ENCODE measurements around the gene TMEM178B. TPM values are rescaled to one million over a fixed set of nuclear protein-coding genes. Genes with fewer than 3 reads are reported as not detected.

Gene TMEM178B
- total and polyA plus RNA-seq, 10 of the 15 experiments (the other 5 are each of a cell fraction or from before 2014, with no cell fraction given): 0.01 to 1.1 (median 0.04) TPM; not detected in 2

- 12% methylated on average over 2 of the region's 2 CpGs for WGBS (ENCODE audit: insufficient coverage, insufficient replicate concordance, low lambda C conversion rate, missing lambda C conversion rate)
- CTCF ChIA-PET: interaction anchor here (0.8 kb wide), 1 partner anchor 484 kb away, joined by 3 read pairs; no protein-coding TSS in a partner anchor
- H2AFZ ChIP-seq (ENCODE audit: control insufficient read depth, low read depth, low read length): no peak overlapping the region
- no peak for TF ChIP-seq TCF3 (IDR thresholded peaks at IDR 0.05; ENCODE audit: borderline replicate concordance, insufficient read depth, low read depth, low read length)
- TF ChIP-seq, protein P1, sequence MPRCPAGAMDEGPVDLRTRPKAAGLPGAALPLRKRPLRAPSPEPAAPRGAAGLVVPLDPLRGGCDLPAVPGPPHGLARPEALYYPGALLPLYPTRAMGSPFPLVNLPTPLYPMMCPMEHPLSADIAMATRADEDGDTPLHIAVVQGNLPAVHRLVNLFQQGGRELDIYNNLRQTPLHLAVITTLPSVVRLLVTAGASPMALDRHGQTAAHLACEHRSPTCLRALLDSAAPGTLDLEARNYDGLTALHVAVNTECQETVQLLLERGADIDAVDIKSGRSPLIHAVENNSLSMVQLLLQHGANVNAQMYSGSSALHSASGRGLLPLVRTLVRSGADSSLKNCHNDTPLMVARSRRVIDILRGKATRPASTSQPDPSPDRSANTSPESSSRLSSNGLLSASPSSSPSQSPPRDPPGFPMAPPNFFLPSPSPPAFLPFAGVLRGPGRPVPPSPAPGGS (IDR thresholded peaks at IDR 0.05; ENCODE audit: borderline replicate concordance, insufficient read depth, low read depth, low read length, poor library complexity, severe bottlenecking): no peak
- TF ChIP-seq, protein P2, sequence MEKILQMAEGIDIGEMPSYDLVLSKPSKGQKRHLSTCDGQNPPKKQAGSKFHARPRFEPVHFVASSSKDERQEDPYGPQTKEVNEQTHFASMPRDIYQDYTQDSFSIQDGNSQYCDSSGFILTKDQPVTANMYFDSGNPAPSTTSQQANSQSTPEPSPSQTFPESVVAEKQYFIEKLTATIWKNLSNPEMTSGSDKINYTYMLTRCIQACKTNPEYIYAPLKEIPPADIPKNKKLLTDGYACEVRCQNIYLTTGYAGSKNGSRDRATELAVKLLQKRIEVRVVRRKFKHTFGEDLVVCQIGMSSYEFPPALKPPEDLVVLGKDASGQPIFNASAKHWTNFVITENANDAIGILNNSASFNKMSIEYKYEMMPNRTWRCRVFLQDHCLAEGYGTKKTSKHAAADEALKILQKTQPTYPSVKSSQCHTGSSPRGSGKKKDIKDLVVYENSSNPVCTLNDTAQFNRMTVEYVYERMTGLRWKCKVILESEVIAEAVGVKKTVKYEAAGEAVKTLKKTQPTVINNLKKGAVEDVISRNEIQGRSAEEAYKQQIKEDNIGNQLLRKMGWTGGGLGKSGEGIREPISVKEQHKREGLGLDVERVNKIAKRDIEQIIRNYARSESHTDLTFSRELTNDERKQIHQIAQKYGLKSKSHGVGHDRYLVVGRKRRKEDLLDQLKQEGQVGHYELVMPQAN (conservative IDR thresholded peaks at IDR 0.05): no peak
- TF ChIP-seq BACH1 (IDR thresholded peaks at IDR 0.05; ENCODE audit: borderline replicate concordance): no peak
- TF ChIP-seq IRF4 (IDR thresholded peaks at IDR 0.05; ENCODE audit: low read depth, low read length): no peak
- TF ChIP-seq KAT2A (conservative IDR thresholded peaks at IDR 0.05; ENCODE audit: control insufficient read depth, low read depth, low read length): no peak
- no peak for TF ChIP-seq RUNX3 (IDR thresholded peaks at IDR 0.05; ENCODE audit: low read length)
- TF ChIP-seq STAT3 (IDR thresholded peaks at IDR 0.05; ENCODE audit: low read depth, low read length): no peak
- TF ChIP-seq JUND (IDR thresholded peaks at IDR 0.05; ENCODE audit: low read depth, low read length): no peak
- no peak for TF ChIP-seq USF1 (IDR thresholded peaks at IDR 0.05; ENCODE audit: borderline replicate concordance, extremely low read length, insufficient read depth, low read depth, low read length)
- TF ChIP-seq SUZ12 (IDR thresholded peaks at IDR 0.05; ENCODE audit: unreplicated experiment): no peak
- TF ChIP-seq, protein P3, sequence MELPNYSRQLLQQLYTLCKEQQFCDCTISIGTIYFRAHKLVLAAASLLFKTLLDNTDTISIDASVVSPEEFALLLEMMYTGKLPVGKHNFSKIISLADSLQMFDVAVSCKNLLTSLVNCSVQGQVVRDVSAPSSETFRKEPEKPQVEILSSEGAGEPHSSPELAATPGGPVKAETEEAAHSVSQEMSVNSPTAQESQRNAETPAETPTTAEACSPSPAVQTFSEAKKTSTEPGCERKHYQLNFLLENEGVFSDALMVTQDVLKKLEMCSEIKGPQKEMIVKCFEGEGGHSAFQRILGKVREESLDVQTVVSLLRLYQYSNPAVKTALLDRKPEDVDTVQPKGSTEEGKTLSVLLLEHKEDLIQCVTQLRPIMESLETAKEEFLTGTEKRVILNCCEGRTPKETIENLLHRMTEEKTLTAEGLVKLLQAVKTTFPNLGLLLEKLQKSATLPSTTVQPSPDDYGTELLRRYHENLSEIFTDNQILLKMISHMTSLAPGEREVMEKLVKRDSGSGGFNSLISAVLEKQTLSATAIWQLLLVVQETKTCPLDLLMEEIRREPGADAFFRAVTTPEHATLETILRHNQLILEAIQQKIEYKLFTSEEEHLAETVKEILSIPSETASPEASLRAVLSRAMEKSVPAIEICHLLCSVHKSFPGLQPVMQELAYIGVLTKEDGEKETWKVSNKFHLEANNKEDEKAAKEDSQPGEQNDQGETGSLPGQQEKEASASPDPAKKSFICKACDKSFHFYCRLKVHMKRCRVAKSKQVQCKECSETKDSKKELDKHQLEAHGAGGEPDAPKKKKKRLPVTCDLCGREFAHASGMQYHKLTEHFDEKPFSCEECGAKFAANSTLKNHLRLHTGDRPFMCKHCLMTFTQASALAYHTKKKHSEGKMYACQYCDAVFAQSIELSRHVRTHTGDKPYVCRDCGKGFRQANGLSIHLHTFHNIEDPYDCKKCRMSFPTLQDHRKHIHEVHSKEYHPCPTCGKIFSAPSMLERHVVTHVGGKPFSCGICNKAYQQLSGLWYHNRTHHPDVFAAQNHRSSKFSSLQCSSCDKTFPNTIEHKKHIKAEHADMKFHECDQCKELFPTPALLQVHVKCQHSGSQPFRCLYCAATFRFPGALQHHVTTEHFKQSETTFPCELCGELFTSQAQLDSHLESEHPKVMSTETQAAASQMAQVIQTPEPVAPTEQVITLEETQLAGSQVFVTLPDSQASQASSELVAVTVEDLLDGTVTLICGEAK (IDR thresholded peaks at IDR 0.05; ENCODE audit: borderline replicate concordance): no peak
- TF ChIP-seq MYB (IDR thresholded peaks at IDR 0.05; ENCODE audit: borderline replicate concordance, low read depth, low read length): no peak
- TF ChIP-seq JUNB (IDR thresholded peaks at IDR 0.05): no peak
- no peak for TF ChIP-seq BRCA1 (IDR thresholded peaks at IDR 0.05; ENCODE audit: low read depth, low read length)
- no peak for TF ChIP-seq ETV6 (conservative IDR thresholded peaks at IDR 0.05 in 1 of 2, IDR thresholded peaks at IDR 0.05 in 1 of 2; ENCODE audit: borderline replicate concordance in 1 of 2, low read depth in 1 of 2)
Measured at GRCh38 chr7:141295367-141295895, 221.6 kb downstream of the TMEM178B start.

More at GRCh38 chr7:141295367-141295895, 221.6 kb downstream of the TMEM178B start:
- no peak overlapping the region for H3K27ac ChIP-seq (ENCODE audit: control insufficient read depth, insufficient read depth)
- no peaks in the 10 kb centered on the region for H3K9me3 ChIP-seq (replicated peaks; ENCODE audit: control insufficient read depth, insufficient read depth, low read length)
- ChIA-PET POLR2A (no interaction called here), RAD21 (ENCODE audit: unreplicated experiment) (no interaction called here), SMC1A (ENCODE audit: uncharacterized antibody, unreplicated experiment) (interaction anchor here (1.4 kb wide), 1 partner anchor 10 kb away, joined by 5 read pairs; no protein-coding TSS in a partner anchor)
- no peaks in the 10 kb centered on the region for H4K20me1 ChIP-seq (ENCODE audit: control insufficient read depth, insufficient read depth)
- no peak overlapping the region for H3K4me3 ChIP-seq
- BruUV-seq (replicated peaks): no TSS peak
- DNase-seq (ENCODE audit: low read depth, low spot score): no peak
- FAIRE-seq: no peak
- in situ Hi-C loops (cut with MboI): no loop called here
- H3K36me3 ChIP-seq (ENCODE audit: control insufficient read depth in 2 of 2, insufficient read depth in 2 of 2, low read length in 1 of 2): no peaks in the 10 kb centered on the region
- no peak overlapping the region for H3K9ac ChIP-seq (ENCODE audit: control insufficient read depth, insufficient read depth, low read length)
- intact Hi-C loops (cut with micrococcal nuclease; ENCODE audit: unreplicated experiment): no loop called here
- no peaks in the 10 kb centered on the region for H3K79me2 ChIP-seq (ENCODE audit: control insufficient read depth, insufficient read depth, low read length)
- no peak overlapping the region for H3K4me2 ChIP-seq (ENCODE audit: control insufficient read depth, insufficient read depth)
- ATAC-seq: no peak
- no peaks in the 10 kb centered on the region for H3K4me1 ChIP-seq (ENCODE audit: control insufficient read depth, insufficient read depth, low read length)
- no peaks in the 10 kb centered on the region for H3K27me3 ChIP-seq (replicated peaks in 1 of 2; ENCODE audit: control insufficient read depth in 2 of 2, insufficient read depth in 2 of 2, low read length in 1 of 2)

Measured in GM12878 (cell line).